Trophoblast cell (in vitro differentiated cells and primary cell): ENCODE results near the gene CYP3A4.
"Not testable (repeated sequence)": the region's sequence is repeated elsewhere in the genome, so short reads cannot be mapped to it uniquely, and the experiment has no call there.

ENCODE experiments used
- DNase-seq, 2 donors: peaks; one replicate each; pipeline ENCODE4 v3.0.0-alpha.2; 2016
- H2AFZ ChIP-seq: 2 replicates; pipeline ENCODE4 v1.6.1; 2013; ENCODE audit warnings: low read length, moderate library complexity, mild to moderate bottlenecking; ENCODE audit not compliant: insufficient read depth, poor library complexity
- H2AK5ac ChIP-seq: 2 replicates; pipeline ENCODE4 v1.6.1; 2013; ENCODE audit warnings: mild to moderate bottlenecking, low read length
- H2BK120ac ChIP-seq: 2 replicates; pipeline ENCODE4 v1.6.1; 2013; ENCODE audit warnings: low read length, mild to moderate bottlenecking, moderate library complexity; ENCODE audit not compliant: insufficient read depth, poor library complexity
- H2BK12ac ChIP-seq: 2 replicates; pipeline ENCODE4 v1.6.1; 2013; ENCODE audit warnings: mild to moderate bottlenecking, low read length, moderate library complexity
- H2BK5ac ChIP-seq: 2 replicates; pipeline ENCODE4 v1.6.1; 2013; ENCODE audit warnings: low read length, low read depth, moderate library complexity, mild to moderate bottlenecking; ENCODE audit not compliant: poor library complexity
- H3K14ac ChIP-seq: 2 replicates; pipeline ENCODE4 v1.6.1; 2013; ENCODE audit warnings: mild to moderate bottlenecking, low read length
- H3K18ac ChIP-seq: 2 replicates; pipeline ENCODE4 v1.6.1; 2013; ENCODE audit warnings: mild to moderate bottlenecking, low read length
- H3K23ac ChIP-seq: 2 replicates; pipeline ENCODE4 v1.6.1; 2013; ENCODE audit warnings: low read length
- H3K27ac ChIP-seq: 2 replicates; pipeline ENCODE4 v1.5.1; 2013; ENCODE audit warnings: low read depth, mild to moderate bottlenecking, inconsistent platforms, low read length, moderate library complexity
- H3K27me3 ChIP-seq: 2 replicates; pipeline ENCODE4 v1.6.1; 2013; ENCODE audit warnings: inconsistent platforms, mild to moderate bottlenecking, low read length, moderate library complexity; ENCODE audit not compliant: insufficient read depth
- H3K36me3 ChIP-seq, 2 experiments: 1 replicate in 1 of 2; 2 replicates in 1 of 2; pipeline ENCODE4 v1.6.1; 2013; ENCODE audit warnings: low read length in 2 of 2, mild to moderate bottlenecking in 2 of 2, moderate library complexity in 1 of 2; ENCODE audit not compliant: insufficient read depth in 2 of 2, control insufficient read depth in 1 of 2
- H3K4ac ChIP-seq: 2 replicates; pipeline ENCODE4 v1.6.1; 2013; ENCODE audit warnings: low read depth, mild to moderate bottlenecking, low read length, moderate library complexity
- H3K4me1 ChIP-seq, 2 experiments: 1 replicate in 1 of 2; 2 replicates in 1 of 2; pipeline ENCODE4 v1.6.1; 2013; ENCODE audit warnings: low read length in 2 of 2, mild to moderate bottlenecking in 2 of 2, moderate library complexity in 1 of 2; ENCODE audit not compliant: insufficient read depth in 2 of 2, control insufficient read depth in 1 of 2
- H3K4me2 ChIP-seq: 2 replicates; pipeline ENCODE4 v1.6.1; 2013; ENCODE audit warnings: inconsistent platforms, mild to moderate bottlenecking, low read length, moderate library complexity
- H3K4me3 ChIP-seq: 2 replicates; pipeline ENCODE4 v1.5.1; 2013; ENCODE audit warnings: mild to moderate bottlenecking, low read depth, low read length, inconsistent platforms
- H3K79me1 ChIP-seq: one replicate; pipeline ENCODE4 v1.6.1; 2013; ENCODE audit warnings: low read length
- H3K79me2 ChIP-seq: 2 replicates; pipeline ENCODE4 v1.6.1; 2013; ENCODE audit warnings: low read length, mild to moderate bottlenecking; ENCODE audit not compliant: control insufficient read depth, insufficient read depth, poor library complexity
- H3K9ac ChIP-seq: 2 replicates; pipeline ENCODE4 v1.6.1; 2013; ENCODE audit warnings: mild to moderate bottlenecking, low read length
- H3K9me3 ChIP-seq: 2 replicates; pipeline ENCODE4 v1.6.1; 2013; ENCODE audit warnings: low read depth, mild to moderate bottlenecking, control low read depth, inconsistent platforms, low read length; ENCODE audit not compliant: insufficient read depth
- H4K12ac ChIP-seq: 2 replicates; pipeline ENCODE4 v1.6.1; 2013; ENCODE audit warnings: low read depth, mild to moderate bottlenecking, low read length, moderate library complexity
- H4K8ac ChIP-seq: 2 replicates; pipeline ENCODE4 v1.6.1; 2013; ENCODE audit warnings: low read depth, mild to moderate bottlenecking, low read length, moderate library complexity
- H4K91ac ChIP-seq: one replicate; pipeline ENCODE4 v1.6.1; 2013; ENCODE audit warnings: low read depth, mild to moderate bottlenecking, low read length, moderate library complexity
- WGBS: extraction: QIAGEN DNeasy Blood & Tissue Kit; methylation state at CpG from one replicate; pipeline ENCODE4 v1.1.7; 2013; ENCODE audit warnings: missing lambda C conversion rate; ENCODE audit not compliant: insufficient read length, insufficient coverage; ENCODE audit errors: extremely low coverage; 5-methylcytosine and 5-hydroxymethylcytosine counted together

The CYP3A4 gene

DNA sequence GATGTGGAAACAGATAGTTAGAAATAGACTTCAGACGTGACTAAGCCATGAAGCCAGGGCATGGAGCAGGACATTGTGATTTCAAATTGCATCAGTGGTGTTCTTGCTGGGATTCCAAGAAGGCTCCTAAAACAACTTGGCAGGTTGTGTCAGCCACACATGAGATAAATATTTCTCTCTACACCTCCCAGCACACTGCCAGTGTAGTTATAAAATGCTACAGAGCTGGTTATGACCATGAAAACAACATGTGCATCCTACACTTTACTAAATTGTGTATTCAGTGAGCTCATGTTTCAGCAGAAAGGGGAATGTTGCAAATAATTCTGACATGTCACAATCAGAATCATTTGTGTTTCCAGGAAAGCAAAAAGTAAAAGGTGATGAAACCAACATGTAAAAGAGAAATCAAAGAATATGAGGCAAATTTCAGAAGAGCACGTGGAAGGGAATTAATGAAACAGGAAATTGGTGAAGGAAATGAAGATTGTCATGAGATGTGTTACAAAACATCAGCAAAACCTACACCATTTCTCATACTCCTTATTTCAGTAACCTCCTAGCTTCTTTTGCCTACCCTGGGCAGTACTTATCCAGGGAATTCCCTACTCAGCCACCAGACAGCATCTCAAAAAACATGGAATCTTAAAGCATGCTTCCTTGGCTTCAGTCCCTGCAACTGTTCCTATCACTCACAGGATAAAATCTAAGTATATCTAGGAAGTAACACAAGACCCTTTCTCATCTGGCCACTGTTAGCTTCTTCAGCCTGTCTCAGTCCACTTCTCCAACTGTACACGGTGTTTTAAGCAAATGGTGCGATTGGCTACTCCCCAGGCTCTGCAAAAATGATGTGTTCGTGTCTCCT lies 43.2 kb downstream of the CYP3A4 start:
- DNase-seq = no peak
- H3K14ac ChIP-seq = no peak overlapping the region
- H2AFZ ChIP-seq = no peak overlapping the region
- no peaks in the 10 kb centered on the region for H3K79me1 ChIP-seq
- WGBS = no CpG with 5 or more reads among the region's 5 CpGs
- no peaks in the 10 kb centered on the region for H3K79me2 ChIP-seq
- H2BK12ac ChIP-seq = no peak overlapping the region
- H4K12ac ChIP-seq = no peak overlapping the region
- H3K18ac ChIP-seq = no peak overlapping the region
- no peak overlapping the region for H3K23ac ChIP-seq
- peaks cover under 1 to 3% of the 10 kb centered on the region in 2 experiments for H3K4me1 ChIP-seq
- H3K27ac ChIP-seq = no peak overlapping the region
- no peaks in the 10 kb centered on the region for H3K27me3 ChIP-seq
- no peak overlapping the region for H4K91ac ChIP-seq
- H3K4ac ChIP-seq = no peak overlapping the region
- H2BK5ac ChIP-seq = no peak overlapping the region
- H3K9me3 ChIP-seq = no peaks in the 10 kb centered on the region
- no peak overlapping the region for H3K4me3 ChIP-seq
- no peak overlapping the region for H2AK5ac ChIP-seq
- H4K8ac ChIP-seq = no peak overlapping the region
- no peak overlapping the region for H3K4me2 ChIP-seq
- no peak overlapping the region for H3K9ac ChIP-seq
- peaks cover 0 to 2% of the 10 kb centered on the region in 2 experiments for H3K36me3 ChIP-seq
- H2BK120ac ChIP-seq = no peak overlapping the region

DNA sequence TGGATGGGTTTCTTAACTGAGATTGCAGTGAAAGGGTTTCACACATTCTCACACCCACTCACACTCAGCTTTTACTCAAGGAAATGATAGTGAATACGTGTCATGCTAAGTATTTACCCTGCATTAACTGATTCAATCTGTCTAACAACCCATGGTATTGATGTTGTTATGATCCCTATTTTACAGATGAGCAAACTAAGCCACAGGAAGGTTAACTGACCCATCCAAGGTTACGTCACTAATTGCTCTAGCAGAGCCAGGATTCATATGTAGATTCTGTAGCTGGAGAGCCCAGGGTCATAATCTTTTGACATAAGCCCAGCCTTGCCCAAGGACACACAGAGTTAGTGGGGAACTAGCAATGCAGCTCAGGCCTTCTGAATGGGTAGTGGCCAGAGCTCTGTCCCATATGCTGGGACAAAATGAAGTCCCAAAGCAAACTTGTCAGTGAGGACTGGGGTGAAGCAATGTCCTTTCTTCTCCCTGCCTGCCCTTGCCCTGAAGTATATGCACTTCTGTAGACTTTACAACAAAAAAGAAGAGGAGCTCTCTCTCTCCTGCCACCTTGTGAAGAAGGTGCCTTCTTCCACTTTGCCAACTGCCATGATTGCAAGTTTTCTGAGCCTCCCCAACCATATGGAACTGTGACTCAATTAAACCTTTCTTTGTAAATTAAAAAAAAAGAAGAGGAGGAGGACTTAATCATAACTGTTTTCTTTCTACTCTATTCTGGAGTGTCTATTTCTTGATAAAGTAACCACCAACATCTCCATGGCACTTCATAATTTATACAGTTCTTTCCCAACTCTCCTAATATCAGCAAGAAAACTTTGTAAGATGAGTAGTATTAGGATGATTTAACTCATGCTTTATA lies 44.0 kb downstream of the CYP3A4 start:
- Histone ChIP-seq H2BK12ac (peak overlapping the region; percentile 17), H4K12ac (no peak overlapping the region), H3K27me3 (no peaks in the 10 kb centered on the region), H3K36me3 (peaks cover 0 to 2% of the 10 kb centered on the region in 2 experiments), H3K23ac (no peak overlapping the region), H2BK120ac (no peak overlapping the region), H3K27ac (no peak overlapping the region), H3K14ac (no peak overlapping the region), H2AK5ac (no peak overlapping the region), H3K79me2 (no peaks in the 10 kb centered on the region), H2BK5ac (no peak overlapping the region), H3K4me1 (peaks cover 6% of the 10 kb centered on the region in 2 experiments), H3K9ac (no peak overlapping the region), H3K79me1 (peaks cover 1% of the 10 kb centered on the region), H3K9me3 (no peaks in the 10 kb centered on the region), H3K18ac (no peak overlapping the region), H2AFZ (no peak overlapping the region), H3K4me3 (no peak overlapping the region), H3K4ac (no peak overlapping the region), H4K8ac (no peak overlapping the region), H4K91ac (no peak overlapping the region), H3K4me2 (no peak overlapping the region)
- DNase-seq = no peak
- no CpG with 5 or more reads among the region's 2 CpGs for WGBS

DNA sequence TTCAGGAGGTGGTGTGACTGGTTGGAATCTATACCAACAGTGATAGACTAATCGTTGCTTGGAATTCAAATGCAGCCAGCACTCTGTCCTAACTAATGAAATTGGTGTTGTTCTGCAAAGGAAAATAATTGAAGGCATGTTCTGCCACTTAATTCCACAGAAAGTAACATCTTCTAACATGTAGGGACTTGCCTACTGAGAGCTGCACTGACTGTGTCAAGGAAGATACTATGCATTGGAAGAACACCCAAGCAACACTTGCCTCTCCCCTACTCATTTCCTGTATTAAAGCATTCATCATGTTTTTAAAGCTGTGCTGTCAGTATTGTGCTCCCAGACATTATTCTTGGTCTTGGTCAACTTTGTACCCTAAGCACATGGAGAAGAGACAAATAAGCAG lies 46.3 kb downstream of the CYP3A4 start:
- peaks cover 3% of the 10 kb centered on the region for H3K79me1 ChIP-seq
- H4K12ac ChIP-seq = no peak overlapping the region
- H2AFZ ChIP-seq = no peak overlapping the region
- no peak overlapping the region for H3K4ac ChIP-seq
- no peak overlapping the region for H3K14ac ChIP-seq
- no peak overlapping the region for H3K4me3 ChIP-seq
- H2BK12ac ChIP-seq = no peak overlapping the region
- no peak overlapping the region for H3K27ac ChIP-seq
- peak in 1 of 2 donors; percentile 6 for DNase-seq
- H4K91ac ChIP-seq = no peak overlapping the region
- H2BK5ac ChIP-seq = no peak overlapping the region
- no CpG with 5 or more reads among the region's 1 CpG for WGBS
- no peak overlapping the region for H4K8ac ChIP-seq
- no peak overlapping the region for H2AK5ac ChIP-seq
- H3K9ac ChIP-seq = no peak overlapping the region
- H3K4me2 ChIP-seq = no peak overlapping the region
- peaks cover 6% of the 10 kb centered on the region in 2 experiments for H3K4me1 ChIP-seq
- H3K36me3 ChIP-seq = peaks cover 0 to 2% of the 10 kb centered on the region in 2 experiments
- H3K9me3 ChIP-seq = no peaks in the 10 kb centered on the region
- H3K79me2 ChIP-seq = no peaks in the 10 kb centered on the region
- H3K27me3 ChIP-seq = no peaks in the 10 kb centered on the region
- H3K23ac ChIP-seq = no peak overlapping the region
- no peak overlapping the region for H2BK120ac ChIP-seq
- no peak overlapping the region for H3K18ac ChIP-seq

DNA sequence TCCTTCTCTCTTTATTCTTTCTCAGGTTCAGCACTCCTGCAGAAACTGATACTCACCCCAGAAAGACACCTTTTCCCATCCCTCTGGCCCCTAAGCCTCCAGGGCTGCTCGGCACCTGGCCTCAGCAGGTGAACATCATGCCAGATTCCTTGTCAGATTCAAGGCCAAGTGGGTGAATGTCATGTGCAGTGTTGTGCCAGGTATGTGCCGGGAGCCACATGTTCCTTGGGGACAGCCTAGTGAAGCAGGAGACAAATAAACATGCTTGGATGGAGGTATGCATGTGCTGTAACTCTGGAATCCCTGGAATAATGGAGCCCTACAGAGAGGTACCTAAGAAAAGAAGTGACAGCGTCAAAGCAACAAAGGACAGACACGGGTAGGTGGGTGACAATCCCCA lies 47.3 kb downstream of the CYP3A4 start:
- not testable (repeated sequence) for H3K4me3 ChIP-seq, H4K12ac ChIP-seq, H3K9me3 ChIP-seq, H3K4ac ChIP-seq, H3K27me3 ChIP-seq, H3K4me2 ChIP-seq, H4K91ac ChIP-seq, H3K27ac ChIP-seq, H3K36me3 ChIP-seq, H2BK5ac ChIP-seq, DNase-seq, H2BK120ac ChIP-seq, H2BK12ac ChIP-seq, H2AK5ac ChIP-seq, H3K14ac ChIP-seq, H3K9ac ChIP-seq, H2AFZ ChIP-seq, H3K79me2 ChIP-seq, H4K8ac ChIP-seq, H3K18ac ChIP-seq, H3K79me1 ChIP-seq, H3K23ac ChIP-seq, H3K4me1 ChIP-seq
- WGBS = no CpG with 5 or more reads among the region's 4 CpGs
